ENCODE results near the gene CCL13.

Gene CCL13

DNA sequence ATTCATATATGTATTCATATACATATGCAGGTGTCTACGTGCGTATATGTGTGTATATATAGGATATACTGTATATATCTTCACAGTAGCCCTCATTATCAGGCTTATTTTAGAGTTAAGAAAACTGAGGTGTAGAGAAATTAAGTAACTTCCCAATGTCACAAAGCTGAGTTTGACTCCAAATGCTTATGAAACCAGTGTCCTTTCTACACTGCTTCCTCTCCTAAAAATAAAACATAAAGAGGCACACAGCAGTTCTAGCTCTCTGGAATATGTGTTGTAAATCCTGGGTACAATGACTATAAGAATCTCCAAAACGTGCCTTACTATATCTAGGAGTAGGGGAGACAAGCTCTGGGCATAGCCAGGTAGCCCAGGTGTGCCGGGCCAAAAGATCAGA lies 46.7 kb downstream of the CCL13 start:
- H3K4me3 Mint-ChIP-seq: no peak overlapping the region
- H3K9me3 Mint-ChIP-seq: no peaks in the 10 kb centered on the region
- no peak overlapping the region for H3K27ac Mint-ChIP-seq
- no peaks in the 10 kb centered on the region for H3K4me1 Mint-ChIP-seq
- H3K27me3 Mint-ChIP-seq (ENCODE audit: low read depth): peaks cover 24% of the 10 kb centered on the region
- H3K36me3 Mint-ChIP-seq (ENCODE audit: low read depth): no peaks in the 10 kb centered on the region
- TF ChIP-seq, protein P1, sequence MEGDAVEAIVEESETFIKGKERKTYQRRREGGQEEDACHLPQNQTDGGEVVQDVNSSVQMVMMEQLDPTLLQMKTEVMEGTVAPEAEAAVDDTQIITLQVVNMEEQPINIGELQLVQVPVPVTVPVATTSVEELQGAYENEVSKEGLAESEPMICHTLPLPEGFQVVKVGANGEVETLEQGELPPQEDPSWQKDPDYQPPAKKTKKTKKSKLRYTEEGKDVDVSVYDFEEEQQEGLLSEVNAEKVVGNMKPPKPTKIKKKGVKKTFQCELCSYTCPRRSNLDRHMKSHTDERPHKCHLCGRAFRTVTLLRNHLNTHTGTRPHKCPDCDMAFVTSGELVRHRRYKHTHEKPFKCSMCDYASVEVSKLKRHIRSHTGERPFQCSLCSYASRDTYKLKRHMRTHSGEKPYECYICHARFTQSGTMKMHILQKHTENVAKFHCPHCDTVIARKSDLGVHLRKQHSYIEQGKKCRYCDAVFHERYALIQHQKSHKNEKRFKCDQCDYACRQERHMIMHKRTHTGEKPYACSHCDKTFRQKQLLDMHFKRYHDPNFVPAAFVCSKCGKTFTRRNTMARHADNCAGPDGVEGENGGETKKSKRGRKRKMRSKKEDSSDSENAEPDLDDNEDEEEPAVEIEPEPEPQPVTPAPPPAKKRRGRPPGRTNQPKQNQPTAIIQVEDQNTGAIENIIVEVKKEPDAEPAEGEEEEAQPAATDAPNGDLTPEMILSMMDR (IDR thresholded peaks at IDR 0.05; ENCODE audit: unreplicated experiment in 3 of 3): no peak

DNA sequence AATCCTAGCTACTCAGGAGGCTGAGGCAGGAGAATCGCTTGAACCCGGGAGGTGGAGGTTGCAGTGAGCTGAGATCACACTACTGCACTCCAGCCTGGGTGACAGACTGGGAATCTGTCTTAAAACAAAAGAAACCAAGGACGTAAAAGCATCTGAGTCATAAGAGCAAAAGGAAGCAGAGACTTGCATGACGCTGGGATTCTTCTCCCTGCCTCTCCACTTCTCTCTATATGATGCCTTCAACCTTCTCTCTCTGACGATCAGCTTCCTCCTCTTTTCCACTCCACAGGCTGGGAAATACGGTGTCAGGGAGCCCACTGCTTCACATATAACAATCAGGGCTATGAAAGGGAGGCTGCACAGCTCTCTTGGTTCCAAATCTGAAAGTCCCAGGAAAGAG lies 49.9 kb downstream of the CCL13 start:
- Mint-ChIP-seq H3K4me1 (no peaks in the 10 kb centered on the region), H3K4me3 (no peak overlapping the region), H3K27me3 (ENCODE audit: low read depth) (peaks cover 42% of the 10 kb centered on the region), H3K36me3 (ENCODE audit: low read depth) (no peaks in the 10 kb centered on the region), H3K27ac (no peak overlapping the region), H3K9me3 (no peaks in the 10 kb centered on the region)
- TF ChIP-seq, protein P1 (IDR thresholded peaks at IDR 0.05; ENCODE audit: unreplicated experiment in 3 of 3): no peak
